Epidermal melanocyte (primary cell): ENCODE data around the gene PHACTR3.

Experiments used
- DNase-seq: peaks from one replicate; pipeline ENCODE4 v3.0.0; 2011; ENCODE audit warnings: low spot score; ENCODE audit not compliant: insufficient read length

Gene PHACTR3

GRCh38 chr20:59645761-59646171, 41.4 kb downstream of the PHACTR3 start:
- no peak for DNase-seq

- DNase-seq, result no peak
These were observed 42.1 kb downstream of the PHACTR3 start for GRCh38 chr20:59646487-59646886.

GRCh38 chr20:59647271-59647670, 42.9 kb downstream of the PHACTR3 start:
- DNase-seq, result no peak

GRCh38 chr20:59648466-59649070, 44.2 kb downstream of the PHACTR3 start:
- DNase-seq, result no peak

- DNase-seq, result no peak
These were observed 46.1 kb downstream of the PHACTR3 start for GRCh38 chr20:59650418-59650817.

- DNase-seq, result no peak
These were observed 48.0 kb downstream of the PHACTR3 start for GRCh38 chr20:59652381-59652780.

- no peak for DNase-seq
These were observed 52.1 kb downstream of the PHACTR3 start for GRCh38 chr20:59656417-59656816.

GRCh38 chr20:59657459-59658046, 53.2 kb downstream of the PHACTR3 start:
- DNase-seq, result no peak

GRCh38 chr20:59660471-59660870, 56.1 kb downstream of the PHACTR3 start:
- no peak for DNase-seq

- no peak for DNase-seq
These were observed 56.8 kb downstream of the PHACTR3 start for GRCh38 chr20:59661153-59661552.

GRCh38 chr20:59661621-59662020, 57.3 kb downstream of the PHACTR3 start:
- DNase-seq, result no peak

- DNase-seq, result no peak
These were observed 57.8 kb downstream of the PHACTR3 start for GRCh38 chr20:59662161-59662560.

- no peak for DNase-seq
These were observed 58.6 kb downstream of the PHACTR3 start for GRCh38 chr20:59662856-59663512.

GRCh38 chr20:59663513-59664060, 59.2 kb downstream of the PHACTR3 start:
- DNase-seq, result no peak

GRCh38 chr20:59664421-59664941, 60.1 kb downstream of the PHACTR3 start:
- no peak for DNase-seq

GRCh38 chr20:59665656-59666555, 61.6 kb downstream of the PHACTR3 start:
- DNase-seq, result no peak

- DNase-seq, result no peak
These were observed 62.2 kb downstream of the PHACTR3 start for GRCh38 chr20:59666586-59666985.

GRCh38 chr20:59667131-59667530, 62.8 kb downstream of the PHACTR3 start:
- DNase-seq, result no peak

- no peak for DNase-seq
These were observed 63.7 kb downstream of the PHACTR3 start for GRCh38 chr20:59667981-59668515.

- no peak for DNase-seq
These were observed 64.8 kb downstream of the PHACTR3 start for GRCh38 chr20:59668926-59669850.
